ENCODE data around the gene NOL9.
A peak's percentile ranks its signal among the peaks of the same experiment; 100 is the strongest.
"Not testable (repeated sequence)": the region's sequence is repeated elsewhere in the genome, so short reads cannot be mapped to it uniquely, and the experiment has no call there.

NOL9 gene

GRCh38 chr1:6500544-6501278 is 53.6 kb downstream of the NOL9 start:
- no peaks in the 10 kb centered on the region for H3K36me3 ChIP-seq (ENCODE audit: control insufficient read depth, insufficient read depth, low read length)

GRCh38 chr1:6499296-6499695 is 55.0 kb downstream of the NOL9 start:
- H3K36me3 ChIP-seq (ENCODE audit: control insufficient read depth, insufficient read depth, low read length) = no peaks in the 10 kb centered on the region
- peaks cover 2% of the 10 kb centered on the region for H3K27me3 ChIP-seq (ENCODE audit: control insufficient read depth, insufficient read depth, low read length)
- no peak overlapping the region for H3K27ac ChIP-seq (ENCODE audit: low read depth, low read length)
- H3K4me3 ChIP-seq (ENCODE audit: low read length) = no peak overlapping the region
- no peaks in the 10 kb centered on the region for H3K4me1 ChIP-seq (ENCODE audit: control insufficient read depth, insufficient read depth, low read length)
- H3K9ac ChIP-seq (ENCODE audit: low read length) = no peak overlapping the region

More at GRCh38 chr1:6500544-6501278, 53.6 kb downstream of the NOL9 start:
- Histone ChIP-seq H3K9ac (ENCODE audit: low read length) (no peak overlapping the region), H3K27me3 (ENCODE audit: control insufficient read depth, insufficient read depth, low read length) (peaks cover 2% of the 10 kb centered on the region), H3K4me1 (ENCODE audit: control insufficient read depth, insufficient read depth, low read length) (no peaks in the 10 kb centered on the region), H3K27ac (ENCODE audit: low read depth, low read length) (no peak overlapping the region), H3K4me3 (ENCODE audit: low read length) (no peak overlapping the region)

GRCh38 chr1:6498576-6499111 is 55.7 kb downstream of the NOL9 start:
- Histone ChIP-seq H3K36me3 (ENCODE audit: control insufficient read depth, insufficient read depth, low read length) (no peaks in the 10 kb centered on the region), H3K27me3 (ENCODE audit: control insufficient read depth, insufficient read depth, low read length) (peaks cover 2% of the 10 kb centered on the region), H3K4me1 (ENCODE audit: control insufficient read depth, insufficient read depth, low read length) (no peaks in the 10 kb centered on the region), H3K9ac (ENCODE audit: low read length) (no peak overlapping the region), H3K27ac (ENCODE audit: low read depth, low read length) (no peak overlapping the region), H3K4me3 (ENCODE audit: low read length) (no peak overlapping the region)

GRCh38 chr1:6497867-6498575 is 56.3 kb downstream of the NOL9 start:
- H3K36me3 ChIP-seq (ENCODE audit: control insufficient read depth, insufficient read depth, low read length) = no peaks in the 10 kb centered on the region
- H3K4me3 ChIP-seq (ENCODE audit: low read length) = peak overlapping the region; percentile 59
- peaks cover 2% of the 10 kb centered on the region for H3K27me3 ChIP-seq (ENCODE audit: control insufficient read depth, insufficient read depth, low read length)
- no peak overlapping the region for H3K27ac ChIP-seq (ENCODE audit: low read depth, low read length)
- no peaks in the 10 kb centered on the region for H3K4me1 ChIP-seq (ENCODE audit: control insufficient read depth, insufficient read depth, low read length)
- H3K9ac ChIP-seq (ENCODE audit: low read length) = no peak overlapping the region

DNA sequence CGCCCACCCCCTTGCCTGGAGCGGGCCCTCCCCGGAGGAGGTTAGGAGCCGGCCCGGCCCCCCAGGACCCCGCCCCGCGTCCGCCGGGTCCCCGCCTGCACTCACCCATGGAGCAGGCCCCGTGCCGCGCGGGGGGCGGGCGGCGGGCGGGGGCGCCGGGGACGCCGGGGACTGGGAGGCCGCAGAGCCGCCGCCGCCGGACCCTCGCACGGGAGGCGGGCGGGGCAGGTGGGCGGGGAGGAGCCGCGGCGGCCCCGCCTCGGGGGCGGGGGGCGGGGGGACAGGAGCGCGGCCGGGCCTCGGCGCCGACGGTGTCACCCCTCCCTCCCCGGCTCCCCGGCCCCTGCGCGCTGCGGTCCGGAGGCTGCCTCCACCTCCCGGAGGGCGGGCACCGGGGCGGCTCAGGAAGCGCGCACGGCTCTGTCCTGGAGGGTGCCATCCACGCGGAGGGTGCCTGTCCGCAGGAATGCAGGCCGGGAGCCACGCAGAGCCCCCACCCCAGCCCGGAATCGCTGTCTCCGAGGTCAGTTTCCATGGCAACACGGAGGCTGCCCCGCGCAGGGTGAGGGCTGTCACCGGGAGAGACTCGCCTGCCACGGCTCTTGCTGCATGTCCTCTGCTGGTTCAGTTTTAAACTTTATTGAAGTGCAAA is 57.0 kb downstream of the NOL9 start:
- no peak overlapping the region for H3K9ac ChIP-seq (ENCODE audit: low read length)
- H3K27ac ChIP-seq (ENCODE audit: low read depth, low read length) = no peak overlapping the region
- no peaks in the 10 kb centered on the region for H3K36me3 ChIP-seq (ENCODE audit: control insufficient read depth, insufficient read depth, low read length)
- H3K27me3 ChIP-seq (ENCODE audit: control insufficient read depth, insufficient read depth, low read length) = peaks cover 2% of the 10 kb centered on the region
- peak overlapping the region; percentile 59 for H3K4me3 ChIP-seq (ENCODE audit: low read length)
- no peaks in the 10 kb centered on the region for H3K4me1 ChIP-seq (ENCODE audit: control insufficient read depth, insufficient read depth, low read length)

DNA sequence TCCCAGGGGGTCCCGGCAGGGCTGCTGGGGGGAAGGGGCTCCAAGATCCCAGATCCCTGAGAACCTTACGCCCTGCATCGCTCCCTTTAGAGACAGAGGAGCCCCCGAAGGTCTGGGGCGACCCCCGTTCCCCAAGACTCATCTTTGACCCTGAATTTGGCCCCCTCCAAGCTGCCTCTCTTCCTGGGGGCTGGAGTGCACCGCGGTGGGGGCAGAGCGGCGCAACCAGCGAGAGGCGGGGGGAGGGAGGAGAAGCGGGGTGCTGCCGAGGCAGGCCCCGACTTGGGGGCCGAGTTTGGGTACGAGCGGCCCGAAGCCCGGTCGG is 57.5 kb downstream of the NOL9 start:
- H3K4me3 ChIP-seq (ENCODE audit: low read length) = peak overlapping the region; percentile 44
- no peaks in the 10 kb centered on the region for H3K4me1 ChIP-seq (ENCODE audit: control insufficient read depth, insufficient read depth, low read length)
- H3K27me3 ChIP-seq (ENCODE audit: control insufficient read depth, insufficient read depth, low read length) = peaks cover 2% of the 10 kb centered on the region
- H3K36me3 ChIP-seq (ENCODE audit: control insufficient read depth, insufficient read depth, low read length) = no peaks in the 10 kb centered on the region
- H3K27ac ChIP-seq (ENCODE audit: low read depth, low read length) = no peak overlapping the region
- H3K9ac ChIP-seq (ENCODE audit: low read length) = no peak overlapping the region

- Histone ChIP-seq H3K36me3 (ENCODE audit: control insufficient read depth, insufficient read depth, low read length) (no peaks in the 10 kb centered on the region), H3K27me3 (ENCODE audit: control insufficient read depth, insufficient read depth, low read length) (peaks cover 2% of the 10 kb centered on the region), H3K27ac (ENCODE audit: low read depth, low read length) (no peak overlapping the region), H3K9ac (ENCODE audit: low read length) (no peak overlapping the region), H3K4me3 (ENCODE audit: low read length) (no peak overlapping the region), H3K4me1 (ENCODE audit: control insufficient read depth, insufficient read depth, low read length) (no peaks in the 10 kb centered on the region)
Observed at GRCh38 chr1:6496365-6496721, 58.0 kb downstream of the NOL9 start.

DNA sequence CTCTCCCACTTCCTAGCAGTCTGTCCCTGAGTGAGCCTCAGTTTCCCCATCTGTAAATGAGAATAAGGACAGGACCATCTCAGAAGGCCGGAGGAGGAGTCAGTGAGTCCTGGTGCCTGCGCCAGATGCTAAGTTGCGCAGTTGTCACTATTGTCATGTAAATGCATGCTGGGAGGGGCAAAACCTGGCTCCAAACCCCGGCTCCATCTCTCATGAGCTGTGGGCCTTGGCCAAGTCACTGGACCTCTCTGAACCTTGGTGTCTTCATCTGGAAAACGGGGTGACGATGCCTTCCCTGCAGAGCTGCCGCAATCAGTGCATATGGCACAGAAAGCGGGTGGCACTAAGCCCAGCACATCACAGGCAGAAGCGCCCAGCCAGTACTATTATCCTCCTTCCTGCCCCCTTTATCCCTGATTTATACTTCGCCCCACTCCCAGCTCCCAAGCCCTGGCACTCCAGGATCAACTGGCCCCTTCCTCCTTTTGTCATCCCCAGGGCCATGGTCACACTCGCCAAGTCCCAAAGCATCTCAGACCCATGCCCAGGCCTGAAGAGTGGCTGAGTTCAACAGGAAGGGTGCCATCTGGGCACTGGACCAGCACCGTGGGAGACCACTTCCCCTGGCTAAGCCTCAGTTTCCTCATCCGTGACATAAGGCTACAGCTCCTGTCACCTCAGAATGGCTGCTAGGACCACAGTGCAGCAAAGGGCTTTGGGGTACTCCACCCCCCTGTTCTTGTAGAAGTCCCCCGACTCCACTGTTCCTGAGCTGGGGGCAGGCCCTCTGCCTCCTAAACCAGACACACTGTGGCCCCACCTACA is 58.6 kb downstream of the NOL9 start:
- Histone ChIP-seq H3K27me3 (ENCODE audit: control insufficient read depth, insufficient read depth, low read length) (no peaks in the 10 kb centered on the region), H3K9ac (ENCODE audit: low read length) (no peak overlapping the region), H3K4me3 (ENCODE audit: low read length) (peak overlapping the region; percentile 3), H3K4me1 (ENCODE audit: control insufficient read depth, insufficient read depth, low read length) (no peaks in the 10 kb centered on the region), H3K27ac (ENCODE audit: low read depth, low read length) (no peak overlapping the region), H3K36me3 (ENCODE audit: control insufficient read depth, insufficient read depth, low read length) (no peaks in the 10 kb centered on the region)

DNA sequence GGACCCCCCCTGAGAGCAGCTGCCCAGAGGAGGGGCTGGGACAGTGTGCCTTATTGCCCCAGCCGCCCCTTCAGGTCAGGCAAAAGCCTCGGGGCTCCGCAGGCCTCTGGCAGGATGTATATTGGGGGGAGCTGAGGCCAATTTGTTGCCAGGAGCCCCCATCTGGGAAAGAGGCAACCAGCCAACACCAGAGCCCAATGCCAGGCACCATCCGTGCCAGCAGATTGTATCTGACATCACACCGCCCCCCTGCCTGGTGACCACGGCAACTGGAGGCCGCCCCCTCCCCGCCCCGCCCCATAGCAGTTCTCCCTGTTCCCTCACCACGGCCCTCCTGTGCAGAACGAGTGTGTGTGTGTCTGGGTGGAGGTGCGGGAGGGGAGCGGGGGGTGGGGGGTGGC is 59.3 kb downstream of the NOL9 start:
- H3K27me3 ChIP-seq (ENCODE audit: control insufficient read depth, insufficient read depth, low read length) = no peaks in the 10 kb centered on the region
- no peaks in the 10 kb centered on the region for H3K4me1 ChIP-seq (ENCODE audit: control insufficient read depth, insufficient read depth, low read length)
- no peaks in the 10 kb centered on the region for H3K36me3 ChIP-seq (ENCODE audit: control insufficient read depth, insufficient read depth, low read length)
- H3K4me3 ChIP-seq (ENCODE audit: low read length) = no peak overlapping the region
- no peak overlapping the region for H3K27ac ChIP-seq (ENCODE audit: low read depth, low read length)
- no peak overlapping the region for H3K9ac ChIP-seq (ENCODE audit: low read length)

- no peaks in the 10 kb centered on the region for H3K27me3 ChIP-seq (ENCODE audit: control insufficient read depth, insufficient read depth, low read length)
- no peak overlapping the region for H3K4me3 ChIP-seq (ENCODE audit: low read length)
- no peak overlapping the region for H3K27ac ChIP-seq (ENCODE audit: low read depth, low read length)
- no peak overlapping the region for H3K9ac ChIP-seq (ENCODE audit: low read length)
- H3K4me1 ChIP-seq (ENCODE audit: control insufficient read depth, insufficient read depth, low read length) = no peaks in the 10 kb centered on the region
- no peaks in the 10 kb centered on the region for H3K36me3 ChIP-seq (ENCODE audit: control insufficient read depth, insufficient read depth, low read length)
Observed at GRCh38 chr1:6494627-6495026, 59.7 kb downstream of the NOL9 start.

- not testable (repeated sequence) for H3K9ac ChIP-seq (ENCODE audit: low read length); H3K27ac ChIP-seq (ENCODE audit: low read depth, low read length); H3K36me3 ChIP-seq (ENCODE audit: control insufficient read depth, insufficient read depth, low read length); H3K27me3 ChIP-seq (ENCODE audit: control insufficient read depth, insufficient read depth, low read length); H3K4me1 ChIP-seq (ENCODE audit: control insufficient read depth, insufficient read depth, low read length); H3K4me3 ChIP-seq (ENCODE audit: low read length)
Observed at GRCh38 chr1:6493834-6494223, 60.5 kb downstream of the NOL9 start.

- no peak overlapping the region for H3K27ac ChIP-seq (ENCODE audit: low read depth, low read length)
- H3K4me1 ChIP-seq (ENCODE audit: control insufficient read depth, insufficient read depth, low read length) = no peaks in the 10 kb centered on the region
- H3K27me3 ChIP-seq (ENCODE audit: control insufficient read depth, insufficient read depth, low read length) = no peaks in the 10 kb centered on the region
- no peak overlapping the region for H3K9ac ChIP-seq (ENCODE audit: low read length)
- H3K36me3 ChIP-seq (ENCODE audit: control insufficient read depth, insufficient read depth, low read length) = no peaks in the 10 kb centered on the region
- H3K4me3 ChIP-seq (ENCODE audit: low read length) = no peak overlapping the region
Observed at GRCh38 chr1:6491966-6492365, 62.3 kb downstream of the NOL9 start.
